PFSK-1 (cell line): ENCODE data around the gene OR10R2.

ENCODE experiments used
- FOXP2 ChIP-seq: optimal IDR thresholded peaks from 2 replicates; pipeline ENCODE3; 2011; ENCODE audit warnings: borderline replicate concordance, control low read depth, inconsistent platforms; ENCODE audit not compliant: insufficient read depth; ENCODE audit errors: extremely low read length, extremely low read depth
- POLR2AphosphoS5 ChIP-seq: IDR thresholded peaks from 2 replicates; pipeline ENCODE4 v1.6.1; 2012; ENCODE audit warnings: low read depth, mild to moderate bottlenecking, control low read depth, low read length, moderate library complexity
- REST ChIP-seq, 2 experiments: IDR thresholded peaks; 2 replicates each; pipeline versions ENCODE4 v1.6.1 to v1.8.0; 2011 to 2012; ENCODE audit warnings: low read depth in 2 of 2, low read length in 2 of 2, control low read depth in 1 of 2, inconsistent platforms in 1 of 2, mild to moderate bottlenecking in 1 of 2, moderate library complexity in 1 of 2; ENCODE audit not compliant: insufficient read depth in 1 of 2
- SIN3A ChIP-seq: IDR thresholded peaks from 2 replicates; pipeline ENCODE4 v1.6.1; 2012; ENCODE audit warnings: mild to moderate bottlenecking, low read length, moderate library complexity, borderline replicate concordance; ENCODE audit not compliant: insufficient read depth
- TAF1 ChIP-seq: IDR thresholded peaks from 2 replicates; pipeline ENCODE4 v1.6.1; 2012; ENCODE audit warnings: low read length, control low read depth, borderline replicate concordance; ENCODE audit not compliant: insufficient read depth

The OR10R2 gene

GRCh38 chr1:158507511-158507910 lies 35.5 kb downstream of the OR10R2 start:
- TF ChIP-seq SIN3A = no peak
- no peak for TF ChIP-seq FOXP2
- TF ChIP-seq REST (IDR thresholded peaks at IDR 0.05; ENCODE audit: insufficient read depth in 1 of 2, low read depth in 2 of 2, low read length in 2 of 2) = no peak
- TF ChIP-seq POLR2AphosphoS5 = no peak
- TF ChIP-seq TAF1 = no peak

- no peak for TF ChIP-seq REST (IDR thresholded peaks at IDR 0.05; ENCODE audit: insufficient read depth in 1 of 2, low read depth in 2 of 2, low read length in 2 of 2)
- no peak for TF ChIP-seq TAF1
- no peak for TF ChIP-seq FOXP2
- no peak for TF ChIP-seq POLR2AphosphoS5
- TF ChIP-seq SIN3A = no peak
Measured at GRCh38 chr1:158509471-158510156, 37.6 kb downstream of the OR10R2 start.

- TF ChIP-seq FOXP2 = no peak
- no peak for TF ChIP-seq SIN3A
- TF ChIP-seq REST (IDR thresholded peaks at IDR 0.05; ENCODE audit: insufficient read depth in 1 of 2, low read depth in 2 of 2, low read length in 2 of 2) = no peak
- no peak for TF ChIP-seq POLR2AphosphoS5
- no peak for TF ChIP-seq TAF1
Measured at GRCh38 chr1:158516966-158517365, 44.9 kb downstream of the OR10R2 start.

- TF ChIP-seq FOXP2 (no peak), TAF1 (no peak), POLR2AphosphoS5 (no peak), REST (IDR thresholded peaks at IDR 0.05; ENCODE audit: insufficient read depth in 1 of 2, low read depth in 2 of 2, low read length in 2 of 2) (no peak)
Measured at GRCh38 chr1:158520021-158520420, 48.0 kb downstream of the OR10R2 start.

- no peak for TF ChIP-seq SIN3A
- TF ChIP-seq TAF1 = no peak
- no peak for TF ChIP-seq REST (IDR thresholded peaks at IDR 0.05; ENCODE audit: insufficient read depth in 1 of 2, low read depth in 2 of 2, low read length in 2 of 2)
- no peak for TF ChIP-seq FOXP2
- TF ChIP-seq POLR2AphosphoS5 = no peak
Measured at GRCh38 chr1:158520955-158521665, 49.1 kb downstream of the OR10R2 start.
